GM19238 (cell line): Measurements from ENCODE around the gene PIEZO2.
"Not testable (repeated sequence)": the region's sequence is repeated elsewhere in the genome, so short reads cannot be mapped to it uniquely, and the experiment has no call there.

Experiments
- DNase-seq: peaks from one replicate; pipeline ENCODE4 v3.0.0; 2011; ENCODE audit warnings: low spot score; ENCODE audit not compliant: insufficient read length

The PIEZO2 gene

GRCh38 chr18:10688766-10689165, 460.6 kb downstream of the PIEZO2 start:
- no peak for DNase-seq

GRCh38 chr18:10687161-10687925, 462.0 kb downstream of the PIEZO2 start:
- DNase-seq: no peak

- DNase-seq: no peak
Measured at GRCh38 chr18:10686308-10686707, 463.1 kb downstream of the PIEZO2 start.

- no peak for DNase-seq
Measured at GRCh38 chr18:10685484-10685883, 463.9 kb downstream of the PIEZO2 start.

GRCh38 chr18:10682368-10682714, 467.0 kb downstream of the PIEZO2 start:
- DNase-seq: no peak

GRCh38 chr18:10681581-10682367, 467.6 kb downstream of the PIEZO2 start:
- DNase-seq: no peak

- no peak for DNase-seq
Measured at GRCh38 chr18:10680271-10680596, 469.1 kb downstream of the PIEZO2 start.

- DNase-seq: no peak
Measured at GRCh38 chr18:10679557-10680270, 469.7 kb downstream of the PIEZO2 start.

- DNase-seq: no peak
Measured at GRCh38 chr18:10671441-10671840, 477.9 kb downstream of the PIEZO2 start.

GRCh38 chr18:10670856-10671255, 478.5 kb downstream of the PIEZO2 start:
- DNase-seq: no peak

GRCh38 chr18:10669441-10670100, 479.8 kb downstream of the PIEZO2 start:
- DNase-seq: no peak

- DNase-seq: no peak
Measured at GRCh38 chr18:10663750-10664149, 485.6 kb downstream of the PIEZO2 start.

GRCh38 chr18:10661317-10661716, 488.1 kb downstream of the PIEZO2 start:
- no peak for DNase-seq

GRCh38 chr18:10660179-10660884, 489.0 kb downstream of the PIEZO2 start:
- DNase-seq: no peak

- DNase-seq: no peak
Measured at GRCh38 chr18:10659594-10659993, 489.8 kb downstream of the PIEZO2 start.

GRCh38 chr18:10659000-10659399, 490.4 kb downstream of the PIEZO2 start:
- no peak for DNase-seq

GRCh38 chr18:10644003-10644402, 505.4 kb downstream of the PIEZO2 start:
- not testable (repeated sequence) for DNase-seq

GRCh38 chr18:10642915-10643524, 506.3 kb downstream of the PIEZO2 start:
- DNase-seq: not testable (repeated sequence)

- DNase-seq: not testable (repeated sequence)
Measured at GRCh38 chr18:10638539-10638885, 510.9 kb downstream of the PIEZO2 start.

- DNase-seq: not testable (repeated sequence)
Measured at GRCh38 chr18:10637858-10638538, 511.4 kb downstream of the PIEZO2 start.
